NCI-H1694 (cell line): ENCODE measurements around the gene OR10D3.
"Not testable (repeated sequence)": the region's sequence is repeated elsewhere in the genome, so short reads cannot be mapped to it uniquely, and the experiment has no call there.

Source experiments
- DNase-seq: peaks from one replicate; lab custom pipeline; 2025; lab: John Stamatoyannopoulos, UW

OR10D3 gene

GRCh38 chr11:124195189-124195734, 12.1 kb downstream of the OR10D3 start:
- peak; percentile 2 for DNase-seq

GRCh38 chr11:124197999-124198398, 14.9 kb downstream of the OR10D3 start:
- no peak for DNase-seq

- no peak for DNase-seq
These were observed 15.8 kb downstream of the OR10D3 start for GRCh38 chr11:124198897-124199296.

- DNase-seq, result no peak
These were observed 16.6 kb downstream of the OR10D3 start for GRCh38 chr11:124199702-124200101.

- DNase-seq, result no peak
These were observed 17.5 kb downstream of the OR10D3 start for GRCh38 chr11:124200671-124201070.

GRCh38 chr11:124202951-124203350, 19.8 kb downstream of the OR10D3 start:
- DNase-seq, result no peak

- DNase-seq, result no peak
These were observed 20.9 kb downstream of the OR10D3 start for GRCh38 chr11:124204008-124204407.

GRCh38 chr11:124207102-124207792, 24.1 kb downstream of the OR10D3 start:
- no peak for DNase-seq

- DNase-seq, result no peak
These were observed 26.7 kb downstream of the OR10D3 start for GRCh38 chr11:124209824-124210357.

- DNase-seq, result no peak
These were observed 27.3 kb downstream of the OR10D3 start for GRCh38 chr11:124210421-124210820.

- no peak for DNase-seq
These were observed 28.2 kb downstream of the OR10D3 start for GRCh38 chr11:124211321-124211720.

- DNase-seq, result no peak
These were observed 30.9 kb downstream of the OR10D3 start for GRCh38 chr11:124214027-124214426.

- no peak for DNase-seq
These were observed 36.0 kb downstream of the OR10D3 start for GRCh38 chr11:124219126-124219525.

- DNase-seq, result no peak
These were observed 39.3 kb downstream of the OR10D3 start for GRCh38 chr11:124222407-124222806.

- DNase-seq, result not testable (repeated sequence)
These were observed 41.7 kb downstream of the OR10D3 start for GRCh38 chr11:124224618-124225423.

GRCh38 chr11:124225471-124225870, 42.3 kb downstream of the OR10D3 start:
- DNase-seq, result no peak

GRCh38 chr11:124233376-124233775, 50.2 kb downstream of the OR10D3 start:
- DNase-seq, result no peak
